Activated CD4-positive, CD25-positive, alpha-beta regulatory T cell (primary cell): Measurements from ENCODE around the gene PTK6.
"Not testable (repeated sequence)": the region's sequence is repeated elsewhere in the genome, so short reads cannot be mapped to it uniquely, and the experiment has no call there.

Experiments used
- DNase-seq, 4 experiments: peaks; one replicate each; lab custom pipeline; 2025; lab: John Stamatoyannopoulos, UW

Gene PTK6

GRCh38 chr20:63493563-63494020 lies 43.6 kb downstream of the PTK6 start:
- DNase-seq: no peak

- DNase-seq: no peak
These were observed 44.2 kb downstream of the PTK6 start for GRCh38 chr20:63492982-63493381.

GRCh38 chr20:63492518-63492917 lies 44.7 kb downstream of the PTK6 start:
- DNase-seq: no peak

- no peak for DNase-seq
These were observed 45.4 kb downstream of the PTK6 start for GRCh38 chr20:63491635-63492230.

- DNase-seq: no peak
These were observed 46.1 kb downstream of the PTK6 start for GRCh38 chr20:63491078-63491477.

- DNase-seq: no peak
These were observed 46.8 kb downstream of the PTK6 start for GRCh38 chr20:63490416-63490815.

- DNase-seq: no peak
These were observed 48.6 kb downstream of the PTK6 start for GRCh38 chr20:63488315-63489251.

GRCh38 chr20:63487781-63488241 lies 49.4 kb downstream of the PTK6 start:
- no peak for DNase-seq

GRCh38 chr20:63487116-63487764 lies 49.9 kb downstream of the PTK6 start:
- DNase-seq: no peak

GRCh38 chr20:63486300-63486855 lies 50.8 kb downstream of the PTK6 start:
- no peak for DNase-seq

- no peak for DNase-seq
These were observed 52.3 kb downstream of the PTK6 start for GRCh38 chr20:63484651-63485403.

- no peak for DNase-seq
These were observed 52.9 kb downstream of the PTK6 start for GRCh38 chr20:63484236-63484635.

GRCh38 chr20:63483834-63484233 lies 53.3 kb downstream of the PTK6 start:
- no peak for DNase-seq

GRCh38 chr20:63482021-63482587 lies 55.1 kb downstream of the PTK6 start:
- DNase-seq: no peak

GRCh38 chr20:63481503-63481902 lies 55.7 kb downstream of the PTK6 start:
- DNase-seq: no peak

- not testable (repeated sequence) for DNase-seq
These were observed 57.3 kb downstream of the PTK6 start for GRCh38 chr20:63479695-63480419.

- no peak for DNase-seq
These were observed 58.6 kb downstream of the PTK6 start for GRCh38 chr20:63478346-63479302.
